K562 (cell line): ENCODE data around the gene UGP2. TPM values are rescaled to one million over a fixed set of nuclear protein-coding genes. Genes with fewer than 3 reads are reported as not detected.

ENCODE experiments used
- CC2D1A ChIP-seq: fragments of 450-650 bp; IDR thresholded peaks from 2 replicates; pipeline ENCODE4 v1.6.1; 2017; ENCODE audit warnings: mild to moderate bottlenecking
- CHD4 ChIP-seq: fragments of 200-600 bp; sonication (generic); IDR thresholded peaks from 3 replicates; pipeline ENCODE4 v1.6.1; 2012; ENCODE audit warnings: low read depth, mild to moderate bottlenecking, mixed read lengths, low read length, inconsistent platforms; ENCODE audit not compliant: insufficient read depth, insufficient replicate concordance, poor library complexity, severe bottlenecking
- GTF2A2 ChIP-seq: IDR thresholded peaks from 2 replicates; pipeline ENCODE4 v1.6.1; 2016; ENCODE audit warnings: mild to moderate bottlenecking, missing genetic modification characterization, missing compliant biosample characterization
- HDAC1 ChIP-seq, 2 experiments: fragments of 450-650 bp; IDR thresholded peaks; 2 replicates each; pipeline ENCODE4 v1.6.1; 2016 to 2017; ENCODE audit warnings: inconsistent platforms in 1 of 2, mild to moderate bottlenecking in 1 of 2, moderate library complexity in 1 of 2
- HNRNPK ChIP-seq: fragments of 200-400 bp; formaldehyde crosslinking; IDR thresholded peaks from one replicate; pipeline ENCODE4 v1.6.1; 2018; ENCODE audit warnings: mild to moderate bottlenecking, low read depth, low read length; ENCODE audit not compliant: poor library complexity, severe bottlenecking
- MAFK ChIP-seq: IDR thresholded peaks from 2 replicates; pipeline ENCODE4 v1.6.1; 2011; ENCODE audit warnings: low read length, improper control_type of control experiment
- MTA3 ChIP-seq: fragments of 450-650 bp; formaldehyde crosslinking; IDR thresholded peaks from 2 replicates; pipeline ENCODE4 v1.6.1; 2017; ENCODE audit warnings: mild to moderate bottlenecking, borderline replicate concordance
- NKRF ChIP-seq: fragments of 450-650 bp; IDR thresholded peaks from 2 replicates; pipeline ENCODE4 v1.6.1; 2016; ENCODE audit warnings: borderline replicate concordance
- PML ChIP-seq: IDR thresholded peaks from 2 replicates; pipeline ENCODE4 v1.6.1; 2012; ENCODE audit warnings: low read length, inconsistent platforms
- POLR2G ChIP-seq: fragments of 200-400 bp; formaldehyde crosslinking; IDR thresholded peaks from 2 replicates; pipeline ENCODE4 v1.6.1; 2017; ENCODE audit warnings: low read depth, mild to moderate bottlenecking, antibody characterized with exemption, low read length, moderate library complexity
- SAP30 ChIP-seq: fragments of 200-600 bp; sonication (generic); IDR thresholded peaks from 2 replicates; pipeline ENCODE4 v1.6.1; 2012; ENCODE audit warnings: borderline replicate concordance, low read depth, mild to moderate bottlenecking, moderate library complexity, low read length, control low read depth, inconsistent platforms; ENCODE audit not compliant: insufficient read depth, poor library complexity, severe bottlenecking
- SP2 ChIP-seq: IDR thresholded peaks from 2 replicates; pipeline ENCODE4 v1.6.1; 2011; ENCODE audit warnings: mild to moderate bottlenecking, low read depth, low read length, moderate library complexity; ENCODE audit not compliant: poor library complexity, severe bottlenecking; ENCODE audit errors: extremely low read depth
- SREBF2 ChIP-seq: sonication (generic); formaldehyde crosslinking; IDR thresholded peaks from 2 replicates; pipeline ENCODE4 v1.4.0; 2020; ENCODE audit warnings: mild to moderate bottlenecking, missing genetic modification reagents
- THAP12 ChIP-seq: fragments of 250-450 bp; sonication (Bioruptor Pico); IDR thresholded peaks from 2 replicates; pipeline ENCODE4 v1.9.0; 2021; ENCODE audit warnings: mild to moderate bottlenecking, inconsistent platforms
- ZNF133 ChIP-seq: fragments of 250-450 bp; sonication (Bioruptor Pico); IDR thresholded peaks from 2 replicates; pipeline ENCODE4 v1.4.0; 2020; ENCODE audit warnings: mild to moderate bottlenecking
- ZNF239 ChIP-seq: fragments of 250-450 bp; sonication (Bioruptor Pico); IDR thresholded peaks from 2 replicates; pipeline ENCODE4 v1.4.0; 2020; ENCODE audit warnings: mild to moderate bottlenecking
- ZNF707 ChIP-seq: fragments of 250-450 bp; sonication (Bioruptor Pico); conservative IDR thresholded peaks from 2 replicates; pipeline ENCODE4 v1.8.0; 2022; ENCODE audit warnings: inconsistent platforms, mild to moderate bottlenecking, moderate library complexity
- ZSCAN32 ChIP-seq: fragments of 450-650 bp; formaldehyde crosslinking; IDR thresholded peaks from 2 replicates; pipeline ENCODE4 v1.4.0; 2020; ENCODE audit warnings: mild to moderate bottlenecking, moderate library complexity
- polyA plus RNA-seq, 8 experiments: library from polyadenylated mRNA; depleted of rRNA in 4 of 8; stranded (reverse) in 5 of 8; unstranded in 3 of 8; fragments of >200 nt; fragmentation: Nextera tagmentation in 2 of 8; fragmentation: Illumina TruSeq in 1 of 8; extraction: Ambion mirVana in 2 of 8; extraction: Trizol in 1 of 8; gene quantifications; 2 replicates each; pipeline versions ENCODE4 v1.2.1 to v1.2.3, GENCODE V29; 2011 to 2014; ENCODE audit warnings: inconsistent platforms in 1 of 8, missing spikeins in 1 of 8
- total RNA-seq, 7 experiments: library from RNA; depleted of rRNA in 6 of 7; stranded (reverse); fragments of >200 nt in 6 of 7; fragmentation: Illumina TruSeq in 2 of 7; extraction: Trizol in 2 of 7; gene quantifications; 2 replicates each; pipeline versions ENCODE4 v1.2.1 to v1.2.3, GENCODE V29; 2011 to 2021; ENCODE audit warnings: low replicate concordance in 1 of 7
- TF ChIP-seq, protein P1 (sequence below): sonication (generic); formaldehyde crosslinking; IDR thresholded peaks from 2 replicates; pipeline ENCODE4 v1.8.0; 2022; ENCODE audit warnings: mild to moderate bottlenecking, missing genetic modification reagents

Gene UGP2
- total and polyA plus RNA-seq, 9 of the 15 experiments (the other 6 are each of a cell fraction or from before 2014, with no cell fraction given) = 25.2 to 69.3 (median 58.9) TPM

- TF ChIP-seq MTA3 (peak; percentile 94), MAFK (no peak), ZNF707 (CRISPR knock-in tag) (no peak), PML (peak; percentile 87), CC2D1A (peak; percentile 23; the same call in 1 of the 2 replicates), POLR2G (peak; percentile 95), HNRNPK (no peak), CHD4 (no peak), SP2 (peak; percentile 94), ZSCAN32 (no peak), HDAC1 (IDR thresholded peaks at IDR 0.05) (peak in 1 of 2 experiments; percentile 80; a peak in 1 of 4 replicates), NKRF (peak; percentile 77; the same call in 1 of the 2 replicates), ZNF239 (no peak), THAP12 (CRISPR knock-in tag) (peak; percentile 37; the same call in 1 of the 2 replicates), GTF2A2 (tag) (no peak), SAP30 (peak; percentile 64), SREBF2 (CRISPR knock-in tag) (no peak), ZNF133 (CRISPR knock-in tag) (no peak)
- TF ChIP-seq, protein P1, sequence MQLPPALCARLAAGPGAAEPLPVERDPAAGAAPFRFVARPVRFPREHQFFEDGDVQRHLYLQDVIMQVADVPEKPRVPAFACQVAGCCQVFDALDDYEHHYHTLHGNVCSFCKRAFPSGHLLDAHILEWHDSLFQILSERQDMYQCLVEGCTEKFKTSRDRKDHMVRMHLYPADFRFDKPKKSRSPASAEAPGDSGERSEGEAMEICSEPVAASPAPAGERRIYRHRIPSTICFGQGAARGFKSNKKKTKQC (CRISPR knock-in tag) = no peak
Measured at GRCh38 chr2:63840785-63841253, 877 bp upstream of the UGP2 start (continued).
